Measurements from ENCODE around the gene SBNO1.

- TF ChIP-seq CTCF (IDR thresholded peaks at IDR 0.05; ENCODE audit: low read depth, low read length) (no peak), EZH2phosphoT487 (IDR thresholded peaks at IDR 0.05; ENCODE audit: low read depth) (no peak)
Observed at GRCh38 chr12:123397400-123397799, 32.8 kb upstream of the SBNO1 start.
